ENCODE results near the gene DTNA. TPM values are rescaled to one million over a fixed set of nuclear protein-coding genes. Genes with fewer than 3 reads are reported as not detected.
"Not testable (repeated sequence)": the region's sequence is repeated elsewhere in the genome, so short reads cannot be mapped to it uniquely, and the experiment has no call there.

DTNA gene
- polyA plus RNA-seq, 1 donor from 2014 or later = not detected

GRCh38 chr18:34886177-34886576, 176.1 kb downstream of the DTNA start:
- Mint-ChIP-seq H3K27ac (no peak overlapping the region), H3K4me1 (no peaks in the 10 kb centered on the region)

GRCh38 chr18:34887881-34888580, 177.9 kb downstream of the DTNA start:
- no peaks in the 10 kb centered on the region for H3K4me1 Mint-ChIP-seq
- no peak overlapping the region for H3K4me3 Mint-ChIP-seq
- H3K9me3 Mint-ChIP-seq = no peaks in the 10 kb centered on the region
- no peaks in the 10 kb centered on the region for H3K36me3 Mint-ChIP-seq
- peaks cover 3% of the 10 kb centered on the region for H3K27me3 Mint-ChIP-seq
- no peak overlapping the region for H3K27ac Mint-ChIP-seq

More at GRCh38 chr18:34886177-34886576, 176.1 kb downstream of the DTNA start:
- no peak overlapping the region for H3K4me3 Mint-ChIP-seq
- H3K27me3 Mint-ChIP-seq = peaks cover 3% of the 10 kb centered on the region
- H3K9me3 Mint-ChIP-seq = no peaks in the 10 kb centered on the region
- no peaks in the 10 kb centered on the region for H3K36me3 Mint-ChIP-seq

- peaks cover 0 to 9% (median 5%) of the 10 kb centered on the region in 3 donors for H3K9me3 Mint-ChIP-seq
- no peak overlapping the region for H3K4me3 Mint-ChIP-seq
- no peaks in the 10 kb centered on the region for H3K36me3 Mint-ChIP-seq
- H3K4me1 Mint-ChIP-seq = no peaks in the 10 kb centered on the region
- peaks cover 11% of the 10 kb centered on the region for H3K27me3 Mint-ChIP-seq
- H3K27ac Mint-ChIP-seq = no peak overlapping the region
Measured at GRCh38 chr18:34890486-34891085, 180.5 kb downstream of the DTNA start.

GRCh38 chr18:34892379-34892778, 182.3 kb downstream of the DTNA start:
- Mint-ChIP-seq H3K27me3 (peaks cover 11% of the 10 kb centered on the region), H3K36me3 (no peaks in the 10 kb centered on the region)

GRCh38 chr18:34893239-34893638, 183.1 kb downstream of the DTNA start:
- H3K4me1 Mint-ChIP-seq = no peaks in the 10 kb centered on the region
- no peaks in the 10 kb centered on the region for H3K36me3 Mint-ChIP-seq
- H3K4me3 Mint-ChIP-seq = no peak overlapping the region
- H3K27ac Mint-ChIP-seq = no peak overlapping the region
- peaks cover 0 to 9% (median 5%) of the 10 kb centered on the region in 3 donors for H3K9me3 Mint-ChIP-seq
- H3K27me3 Mint-ChIP-seq = peaks cover 8% of the 10 kb centered on the region

More at GRCh38 chr18:34892379-34892778, 182.3 kb downstream of the DTNA start:
- no peaks in the 10 kb centered on the region for H3K4me1 Mint-ChIP-seq
- no peak overlapping the region for H3K27ac Mint-ChIP-seq
- no peak overlapping the region for H3K4me3 Mint-ChIP-seq
- peaks cover 0 to 9% (median 5%) of the 10 kb centered on the region in 3 donors for H3K9me3 Mint-ChIP-seq

GRCh38 chr18:34901299-34901698, 191.2 kb downstream of the DTNA start:
- Mint-ChIP-seq H3K9me3 (peaks cover 2 to 5% (median 3%) of the 10 kb centered on the region in 3 donors), H3K4me3 (no peak overlapping the region), H3K4me1 (no peaks in the 10 kb centered on the region), H3K36me3 (no peaks in the 10 kb centered on the region), H3K27ac (no peak overlapping the region), H3K27me3 (peaks cover 2% of the 10 kb centered on the region)

GRCh38 chr18:34904994-34905393, 194.9 kb downstream of the DTNA start:
- Mint-ChIP-seq H3K9me3 (peaks cover 2 to 15% (median 13%) of the 10 kb centered on the region in 3 donors), H3K27ac (no peak overlapping the region), H3K27me3 (peaks cover 2% of the 10 kb centered on the region), H3K4me3 (no peak overlapping the region), H3K4me1 (no peaks in the 10 kb centered on the region), H3K36me3 (no peaks in the 10 kb centered on the region)

- not testable (repeated sequence) for H3K36me3 Mint-ChIP-seq, H3K27me3 Mint-ChIP-seq, H3K4me3 Mint-ChIP-seq, H3K4me1 Mint-ChIP-seq
- H3K9me3 Mint-ChIP-seq = peaks cover 2 to 15% (median 13%) of the 10 kb centered on the region in 3 donors
- H3K27ac Mint-ChIP-seq = peak overlapping the region in 1 of 3 donors; percentile 6
Measured at GRCh38 chr18:34906985-34907384, 196.9 kb downstream of the DTNA start.

- Mint-ChIP-seq H3K4me1 (no peaks in the 10 kb centered on the region), H3K9me3 (peaks cover 2 to 13% (median 13%) of the 10 kb centered on the region in 3 donors), H3K4me3 (no peak overlapping the region), H3K27me3 (peaks cover 4% of the 10 kb centered on the region), H3K36me3 (no peaks in the 10 kb centered on the region), H3K27ac (no peak overlapping the region)
Measured at GRCh38 chr18:34909637-34910364, 199.7 kb downstream of the DTNA start.

- Mint-ChIP-seq H3K27ac (no peak overlapping the region), H3K4me1 (no peaks in the 10 kb centered on the region), H3K9me3 (peaks cover 0 to 11% (median 9%) of the 10 kb centered on the region in 3 donors), H3K4me3 (no peak overlapping the region), H3K27me3 (peaks cover 5% of the 10 kb centered on the region), H3K36me3 (no peaks in the 10 kb centered on the region)
Measured at GRCh38 chr18:34911081-34911480, 201.0 kb downstream of the DTNA start.

- Mint-ChIP-seq H3K27me3 (peaks cover 5% of the 10 kb centered on the region), H3K4me1 (no peaks in the 10 kb centered on the region), H3K4me3 (no peak overlapping the region), H3K9me3 (peaks cover 0 to 5% (median 5%) of the 10 kb centered on the region in 3 donors), H3K36me3 (no peaks in the 10 kb centered on the region), H3K27ac (no peak overlapping the region)
Measured at GRCh38 chr18:34911661-34912384, 201.7 kb downstream of the DTNA start.

- Mint-ChIP-seq H3K27ac (no peak overlapping the region), H3K4me1 (no peaks in the 10 kb centered on the region), H3K27me3 (peaks cover 5% of the 10 kb centered on the region), H3K36me3 (no peaks in the 10 kb centered on the region), H3K4me3 (no peak overlapping the region), H3K9me3 (no peaks in the 10 kb centered on the region)
Measured at GRCh38 chr18:34913837-34914661, 204.0 kb downstream of the DTNA start.

GRCh38 chr18:34915046-34915445, 204.9 kb downstream of the DTNA start:
- Mint-ChIP-seq H3K36me3 (no peaks in the 10 kb centered on the region), H3K9me3 (no peaks in the 10 kb centered on the region), H3K27ac (no peak overlapping the region), H3K27me3 (peaks cover 5% of the 10 kb centered on the region), H3K4me3 (no peak overlapping the region), H3K4me1 (no peaks in the 10 kb centered on the region)

GRCh38 chr18:34916539-34916938, 206.4 kb downstream of the DTNA start:
- not testable (repeated sequence) for H3K4me1 Mint-ChIP-seq, H3K27ac Mint-ChIP-seq, H3K36me3 Mint-ChIP-seq, H3K4me3 Mint-ChIP-seq, H3K9me3 Mint-ChIP-seq, H3K27me3 Mint-ChIP-seq
